GM20000 (cell line): Measurements from ENCODE around the gene FNDC3A.

Experiments used
- DNase-seq: peaks from one replicate; pipeline ENCODE4 v3.0.0; 2012; ENCODE audit warnings: low spot score
- TF ChIP-seq, protein P1 (sequence below): IDR thresholded peaks from 2 replicates; pipeline ENCODE4 v1.5.1; 2012; ENCODE audit warnings: mild to moderate bottlenecking, control low read depth; ENCODE audit errors: extremely low read depth, missing control alignments

The FNDC3A gene

GRCh38 chr13:49213997-49214916, 238.5 kb downstream of the FNDC3A start:
- TF ChIP-seq, protein P1, sequence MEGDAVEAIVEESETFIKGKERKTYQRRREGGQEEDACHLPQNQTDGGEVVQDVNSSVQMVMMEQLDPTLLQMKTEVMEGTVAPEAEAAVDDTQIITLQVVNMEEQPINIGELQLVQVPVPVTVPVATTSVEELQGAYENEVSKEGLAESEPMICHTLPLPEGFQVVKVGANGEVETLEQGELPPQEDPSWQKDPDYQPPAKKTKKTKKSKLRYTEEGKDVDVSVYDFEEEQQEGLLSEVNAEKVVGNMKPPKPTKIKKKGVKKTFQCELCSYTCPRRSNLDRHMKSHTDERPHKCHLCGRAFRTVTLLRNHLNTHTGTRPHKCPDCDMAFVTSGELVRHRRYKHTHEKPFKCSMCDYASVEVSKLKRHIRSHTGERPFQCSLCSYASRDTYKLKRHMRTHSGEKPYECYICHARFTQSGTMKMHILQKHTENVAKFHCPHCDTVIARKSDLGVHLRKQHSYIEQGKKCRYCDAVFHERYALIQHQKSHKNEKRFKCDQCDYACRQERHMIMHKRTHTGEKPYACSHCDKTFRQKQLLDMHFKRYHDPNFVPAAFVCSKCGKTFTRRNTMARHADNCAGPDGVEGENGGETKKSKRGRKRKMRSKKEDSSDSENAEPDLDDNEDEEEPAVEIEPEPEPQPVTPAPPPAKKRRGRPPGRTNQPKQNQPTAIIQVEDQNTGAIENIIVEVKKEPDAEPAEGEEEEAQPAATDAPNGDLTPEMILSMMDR, result no peak
- DNase-seq, result no peak

GRCh38 chr13:49214917-49215376, 239.2 kb downstream of the FNDC3A start:
- DNase-seq, result peak; percentile 51
- TF ChIP-seq, protein P1, result no peak

DNA sequence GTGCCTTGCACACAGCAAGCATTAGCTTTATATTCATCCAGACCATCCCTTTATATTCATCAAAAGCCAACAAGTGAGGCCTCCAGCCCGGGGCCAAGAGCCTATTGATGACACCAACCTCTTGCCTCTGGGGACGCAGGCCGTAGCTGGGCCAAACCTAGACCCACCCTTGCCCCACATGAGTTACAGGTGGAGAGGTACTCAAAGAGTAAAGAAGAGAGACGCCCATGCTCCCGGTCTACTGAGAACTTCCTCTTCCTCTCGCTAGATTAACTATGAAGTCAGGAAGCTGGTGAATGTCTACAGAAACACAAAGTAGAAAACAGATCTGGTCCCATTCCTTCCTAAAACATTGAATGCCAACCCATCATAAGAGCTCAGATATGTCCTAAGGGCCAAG, 240.6 kb downstream of the FNDC3A start:
- TF ChIP-seq, protein P1, result no peak
- no peak for DNase-seq

DNA sequence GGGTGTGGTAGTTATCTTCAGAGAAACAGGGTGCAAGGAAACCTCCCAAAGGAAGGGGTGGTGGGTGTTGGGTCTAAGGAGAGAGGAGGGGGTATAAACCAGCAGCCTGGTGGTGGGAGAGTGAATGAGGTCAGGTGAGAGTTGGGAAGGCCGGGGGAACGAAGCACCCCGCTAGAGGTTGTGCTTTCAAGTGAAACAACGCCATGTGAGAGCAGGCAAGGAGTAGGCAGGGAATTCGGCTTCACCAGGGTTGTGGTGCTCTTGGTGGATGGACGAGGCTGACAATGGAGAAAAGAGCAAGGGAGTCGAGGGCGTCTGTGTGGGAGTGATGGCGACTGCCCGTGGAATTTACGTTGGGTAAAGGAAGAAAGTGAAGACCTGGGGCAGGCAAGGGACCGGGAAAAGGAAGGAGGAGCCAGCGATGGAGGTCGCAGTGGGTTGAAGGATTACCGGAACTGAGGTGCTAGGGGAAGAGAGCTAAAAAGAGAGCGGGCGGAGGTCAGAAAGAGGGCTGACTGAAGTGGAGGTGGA, 242.3 kb downstream of the FNDC3A start:
- TF ChIP-seq, protein P1, result no peak
- no peak for DNase-seq

DNA sequence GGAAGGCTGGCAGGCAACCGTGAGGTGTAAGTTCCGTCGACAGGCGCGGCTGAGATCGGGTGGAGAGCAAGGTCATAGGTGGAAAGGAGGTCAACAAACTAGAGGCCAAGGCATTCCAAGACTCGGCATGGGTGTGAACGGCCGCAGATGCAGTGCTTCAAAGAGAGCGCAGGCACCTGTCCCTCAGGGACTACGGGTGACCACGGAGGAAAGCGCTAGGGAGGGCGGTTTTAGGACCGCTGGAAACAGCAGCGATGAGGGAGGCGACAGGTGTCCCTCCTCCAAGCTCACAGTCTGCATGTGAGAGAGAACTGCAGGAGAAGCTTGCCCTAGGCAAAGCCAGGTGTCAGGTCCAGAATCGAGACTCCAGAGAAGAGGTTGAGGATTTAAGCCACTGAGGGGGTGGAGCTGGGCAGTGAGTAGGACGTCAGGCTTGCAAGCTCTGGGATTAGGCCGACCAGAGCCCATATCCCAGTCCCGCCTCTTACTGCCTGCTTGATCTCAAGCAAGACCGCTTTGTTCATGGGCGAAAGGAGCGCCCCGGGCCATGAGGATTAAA, 242.9 kb downstream of the FNDC3A start:
- DNase-seq, result no peak
- TF ChIP-seq, protein P1, result no peak

DNA sequence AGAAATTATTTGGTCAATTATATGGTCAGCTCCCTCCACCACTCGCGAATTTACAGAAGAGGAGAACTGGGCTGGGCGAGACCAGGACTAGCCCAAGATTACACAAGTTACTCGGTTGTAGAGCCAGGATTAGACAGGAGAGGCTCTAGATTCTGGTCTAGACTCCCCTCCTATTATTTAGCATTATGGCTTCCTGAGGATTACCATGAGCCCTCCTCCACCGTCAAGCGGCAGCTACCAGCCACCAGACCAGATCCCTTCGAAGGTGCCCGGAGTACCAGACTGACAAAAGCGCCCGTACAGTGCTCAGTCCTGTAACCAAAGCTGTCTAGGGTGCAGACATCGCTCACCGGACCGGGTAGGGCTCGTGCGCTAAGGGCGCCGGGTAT, 243.9 kb downstream of the FNDC3A start:
- TF ChIP-seq, protein P1, result no peak
- DNase-seq, result peak; percentile 51
